SH-SY5Y (cell line): ENCODE measurements around the gene CCDC15.

ENCODE experiments used
- GATA2 ChIP-seq: IDR thresholded peaks from 2 replicates; pipeline ENCODE4 v1.6.1; 2011; ENCODE audit warnings: mild to moderate bottlenecking, low read depth, low read length
- GATA3 ChIP-seq: IDR thresholded peaks from 2 replicates; pipeline ENCODE4 v1.6.1; 2011; ENCODE audit warnings: low read depth, mild to moderate bottlenecking, low read length, moderate library complexity

- TF ChIP-seq GATA3 (no peak), GATA2 (no peak)
Observed at GRCh38 chr11:125022551-125022950, 68.5 kb downstream of the CCDC15 start.
